ENCODE results near the gene SCAF11. TPM values are rescaled to one million over a fixed set of nuclear protein-coding genes. Genes with fewer than 3 reads are reported as not detected.

SCAF11 gene
- polyA plus RNA-seq, 1 donor (not counting 4 experiments of a cell fraction or from before 2014, with no cell fraction given): 54.5 TPM

GRCh38 chr12:45994736-45995135 lies 4.4 kb upstream of the SCAF11 start:
- FAIRE-seq (no peak), DNase-seq (ENCODE audit: low read depth, low spot score) (no peak)
- Histone ChIP-seq H3K27me3 (ENCODE audit: control insufficient read depth, extremely low read depth, insufficient read depth, low read length) (no peaks in the 10 kb centered on the region), H3K9ac (ENCODE audit: control insufficient read depth, extremely low read depth, insufficient read depth, low read length) (no peak overlapping the region), H2AFZ (ENCODE audit: control insufficient read depth, low read length) (no peak overlapping the region), H3K4me1 (ENCODE audit: control insufficient read depth, extremely low read depth, insufficient read depth, low read length) (peaks cover 5% of the 10 kb centered on the region), H3K9me1 (ENCODE audit: control insufficient read depth, extremely low read depth, insufficient read depth, low read length) (no peaks in the 10 kb centered on the region), H3K4me2 (ENCODE audit: control insufficient read depth, extremely low read depth, insufficient read depth, low read depth, low read length) (no peak overlapping the region), H3K9me3 (ENCODE audit: control insufficient read depth, low read depth, low read length) (no peaks in the 10 kb centered on the region), H4K20me1 (ENCODE audit: control insufficient read depth, extremely low read depth, insufficient read depth, low read length) (no peaks in the 10 kb centered on the region), H3K36me3 (ENCODE audit: control insufficient read depth in 2 of 2, extremely low read depth in 1 of 2, insufficient read depth in 2 of 2, low read length in 2 of 2) (no peaks in the 10 kb centered on the region), H3K79me2 (ENCODE audit: control insufficient read depth, insufficient read depth, low read length) (peaks cover 6% of the 10 kb centered on the region), H3K4me3 (ENCODE audit: control insufficient read depth in 2 of 3, extremely low read depth in 1 of 3, insufficient read depth in 2 of 3, low read depth in 1 of 3, low read length in 3 of 3) (no peak overlapping the region), H3K27ac (ENCODE audit: control insufficient read depth, insufficient read depth, low read length) (no peak overlapping the region)
- dilution Hi-C loops (cut with MboI; ENCODE audit: extremely low pct_ligation_motif_present, low sequenced_read_pairs): no loop called here
- TF ChIP-seq EZH2 (IDR thresholded peaks at IDR 0.05; ENCODE audit: low read length): no peak

- no peaks in the 10 kb centered on the region for H3K27me3 ChIP-seq (ENCODE audit: control insufficient read depth, extremely low read depth, insufficient read depth, low read length)
- H3K27ac ChIP-seq (ENCODE audit: control insufficient read depth, insufficient read depth, low read length): peak overlapping the region; percentile 89
- peak overlapping the region; percentile 97 for H3K4me2 ChIP-seq (ENCODE audit: control insufficient read depth, extremely low read depth, insufficient read depth, low read depth, low read length)
- FAIRE-seq (no peak), DNase-seq (ENCODE audit: low read depth, low spot score) (no peak)
- peaks cover 0 to 6% of the 10 kb centered on the region in 2 experiments for H3K36me3 ChIP-seq (ENCODE audit: control insufficient read depth in 2 of 2, extremely low read depth in 1 of 2, insufficient read depth in 2 of 2, low read length in 2 of 2)
- peaks cover 2% of the 10 kb centered on the region for H4K20me1 ChIP-seq (ENCODE audit: control insufficient read depth, extremely low read depth, insufficient read depth, low read length)
- H3K9me3 ChIP-seq (ENCODE audit: control insufficient read depth, low read depth, low read length): no peaks in the 10 kb centered on the region
- H3K9me1 ChIP-seq (ENCODE audit: control insufficient read depth, extremely low read depth, insufficient read depth, low read length): no peaks in the 10 kb centered on the region
- peaks cover 22% of the 10 kb centered on the region for H3K4me1 ChIP-seq (ENCODE audit: control insufficient read depth, extremely low read depth, insufficient read depth, low read length)
- H3K9ac ChIP-seq (ENCODE audit: control insufficient read depth, extremely low read depth, insufficient read depth, low read length): peak overlapping the region; percentile 99
- H3K4me3 ChIP-seq (ENCODE audit: control insufficient read depth in 2 of 3, extremely low read depth in 1 of 3, insufficient read depth in 2 of 3, low read depth in 1 of 3, low read length in 3 of 3): peak overlapping the region; percentile 65 to 84 (median 79)
- no peak for TF ChIP-seq CTCF (optimal IDR thresholded peaks at IDR 0.05 in 1 of 3, IDR thresholded peaks at IDR 0.05 in 1 of 3, conservative IDR thresholded peaks at IDR 0.05 in 1 of 3; ENCODE audit: extremely low read depth in 1 of 3, insufficient read depth in 2 of 3, low read length in 3 of 3)
- TF ChIP-seq EZH2 (IDR thresholded peaks at IDR 0.05; ENCODE audit: low read length): no peak
- dilution Hi-C loops (cut with MboI; ENCODE audit: extremely low pct_ligation_motif_present, low sequenced_read_pairs): no loop called here
- peaks cover 38% of the 10 kb centered on the region for H3K79me2 ChIP-seq (ENCODE audit: control insufficient read depth, insufficient read depth, low read length)
- H2AFZ ChIP-seq (ENCODE audit: control insufficient read depth, low read length): peak overlapping the region; percentile 100
Observed at GRCh38 chr12:45991284-45992249, 1.2 kb upstream of the SCAF11 start.

Data from keratinocyte (primary cell).